Activated naive CD4-positive, alpha-beta T cell treated with Interleukin-2 at 50 U/mL for 16 hours (primary cell): ENCODE measurements around the gene C1QTNF5.

ENCODE experiments used
- DNase-seq: peaks from one replicate; pipeline ENCODE4 v3.0.0-alpha.2; 2020

Gene C1QTNF5

DNA sequence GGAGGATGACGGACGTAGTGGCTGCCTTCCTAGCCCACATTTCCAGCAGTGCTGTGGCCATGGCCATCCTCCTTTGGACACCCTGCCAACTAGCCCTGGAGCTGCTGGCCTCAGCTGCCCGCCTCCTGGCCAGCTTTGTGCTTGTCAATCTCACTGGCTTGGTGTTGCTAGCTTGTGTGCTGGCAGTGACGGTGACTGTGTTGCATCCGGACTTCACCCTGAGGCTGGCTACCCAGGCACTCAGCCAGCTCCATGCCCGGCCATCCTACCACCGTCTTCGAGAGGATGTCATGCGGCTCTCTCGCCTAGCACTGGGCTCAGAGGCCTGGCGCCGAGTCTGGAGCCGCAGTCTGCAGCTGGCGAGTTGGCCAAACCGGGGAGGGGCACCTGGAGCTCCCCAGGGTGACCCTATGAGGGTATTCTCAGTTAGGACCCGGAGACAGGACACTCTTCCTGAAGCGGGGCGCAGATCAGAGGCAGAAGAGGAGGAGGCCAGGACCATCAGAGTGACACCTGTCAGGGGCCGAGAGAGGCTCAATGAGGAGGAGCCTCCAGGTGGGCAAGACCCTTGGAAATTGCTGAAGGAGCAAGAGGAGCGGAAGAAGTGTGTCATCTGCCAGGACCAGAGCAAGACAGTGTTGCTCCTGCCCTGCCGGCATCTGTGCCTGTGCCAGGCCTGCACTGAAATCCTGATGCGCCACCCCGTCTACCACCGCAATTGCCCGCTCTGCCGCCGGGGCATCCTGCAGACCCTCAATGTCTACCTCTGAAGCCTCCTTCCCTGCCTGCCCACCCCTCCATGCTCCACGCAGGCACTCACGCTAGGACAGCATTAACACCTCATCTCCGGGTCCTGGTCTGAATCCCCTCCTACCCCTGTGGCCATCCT is 4.8 kb downstream of the C1QTNF5 start:
- DNase-seq, result no peak

DNA sequence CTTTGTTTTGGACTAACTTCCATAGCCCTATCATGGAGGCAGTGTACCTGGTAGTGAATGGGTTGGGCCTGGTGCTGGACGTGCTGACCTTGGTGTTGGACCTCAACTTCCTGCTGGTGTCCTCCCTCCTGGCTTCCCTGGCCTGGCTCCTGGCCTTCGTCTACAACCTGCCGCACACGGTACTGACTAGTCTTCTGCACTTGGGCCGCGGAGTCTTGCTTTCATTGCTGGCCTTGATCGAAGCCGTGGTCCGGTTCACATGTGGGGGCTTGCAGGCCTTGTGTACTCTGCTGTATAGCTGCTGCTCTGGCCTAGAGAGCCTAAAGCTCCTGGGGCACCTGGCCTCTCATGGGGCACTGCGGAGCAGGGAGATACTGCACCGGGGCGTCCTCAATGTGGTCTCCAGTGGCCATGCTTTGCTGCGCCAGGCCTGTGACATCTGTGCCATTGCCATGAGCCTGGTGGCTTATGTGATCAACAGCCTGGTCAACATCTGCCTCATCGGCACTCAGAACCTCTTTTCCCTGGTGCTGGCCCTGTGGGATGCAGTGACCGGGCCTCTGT is 5.5 kb downstream of the C1QTNF5 start:
- no peak for DNase-seq

DNA sequence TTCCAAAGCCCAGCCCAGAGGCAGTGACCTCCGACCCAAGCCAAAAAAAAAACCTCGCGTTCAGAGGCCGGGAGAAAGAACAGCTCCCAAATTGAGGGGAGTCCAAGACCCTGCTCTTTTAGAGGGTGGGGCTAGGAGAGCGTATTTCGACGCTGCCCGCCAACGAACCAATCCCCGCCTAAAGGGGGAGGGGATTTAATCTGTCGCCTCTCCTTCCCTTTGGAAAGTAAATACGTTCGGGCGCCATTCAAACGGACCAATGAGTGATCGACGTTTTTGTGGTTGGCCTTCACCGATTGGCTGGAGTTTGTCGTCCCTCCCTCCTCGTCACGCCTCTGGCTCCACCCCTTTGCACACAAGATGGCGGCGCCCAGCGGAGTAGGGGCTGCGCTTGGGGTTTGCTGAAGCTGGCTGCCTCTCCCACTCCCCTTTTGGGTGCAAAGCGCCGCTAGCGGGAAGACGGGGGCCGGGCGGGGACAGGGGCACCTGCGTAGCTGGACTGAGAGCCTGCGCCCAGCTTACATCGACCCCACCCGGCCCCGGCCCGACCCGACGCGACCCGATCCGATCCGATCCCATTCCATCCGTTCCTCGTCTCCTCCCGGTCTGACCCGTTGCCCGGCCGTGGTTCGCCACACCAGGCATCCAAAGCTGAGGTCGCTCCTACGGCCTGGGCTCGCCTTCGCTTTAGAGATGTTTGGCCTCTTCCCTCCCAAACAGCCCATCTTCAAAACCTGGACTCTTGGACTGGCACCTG is 6.3 kb downstream of the C1QTNF5 start, which contains the start of gene RNF26:
Gene RNF26 (plus strand): TSS at position 354 of the 757 bp plus-strand sequence. CDS start 596 bp downstream, outside the sequence.
- DNase-seq, result peak; percentile 94

DNA sequence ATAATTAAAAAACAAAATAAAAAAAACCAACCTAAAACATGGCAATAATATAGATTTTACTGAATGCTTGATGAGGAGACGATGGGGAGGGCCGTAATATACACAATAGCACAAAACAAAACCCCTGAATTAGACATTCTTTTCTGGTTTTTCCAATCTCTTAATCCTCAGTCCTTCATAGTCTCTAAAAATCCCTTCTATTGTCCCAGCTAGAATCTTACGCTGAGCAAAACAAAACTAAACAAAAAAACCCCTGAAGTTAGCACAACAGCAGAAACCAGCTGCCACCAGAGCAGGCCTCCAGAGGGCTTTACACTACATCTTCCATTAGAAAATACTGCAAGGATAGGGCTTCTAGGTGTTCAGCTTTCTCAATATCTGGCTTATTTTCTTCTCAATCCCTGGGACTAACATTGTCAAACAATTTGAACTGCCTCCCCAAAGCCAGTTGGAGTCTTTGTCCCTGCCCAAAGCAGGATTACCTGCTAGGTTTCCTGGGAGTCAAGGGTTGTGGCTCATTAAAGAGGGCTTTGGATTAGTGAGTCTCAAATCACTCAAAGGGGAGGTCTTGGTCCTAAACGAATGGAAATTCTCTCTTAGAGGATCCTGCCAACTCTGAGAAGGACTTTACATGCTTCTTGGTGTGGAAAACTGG is 8.4 kb downstream of the C1QTNF5 start:
- DNase-seq, result no peak

DNA sequence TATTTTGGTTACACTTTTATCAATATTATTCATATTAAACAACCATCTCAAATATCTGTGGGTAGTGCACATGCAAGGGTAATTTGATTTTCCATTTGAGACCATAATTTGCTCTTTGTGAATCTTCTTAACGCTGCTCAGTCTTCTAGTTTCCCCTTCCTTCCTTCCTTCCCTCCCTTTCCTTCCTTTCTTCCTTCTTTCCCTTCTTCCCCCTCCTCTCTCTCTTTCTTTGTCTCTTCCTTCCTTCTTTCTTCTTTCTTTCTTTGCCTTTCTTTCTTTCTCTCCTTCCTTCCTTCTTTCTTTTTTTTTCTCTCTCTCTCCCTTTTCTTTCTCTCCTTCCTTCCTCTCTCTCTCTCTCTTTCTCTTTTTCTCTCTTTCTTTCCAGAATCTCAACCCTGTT is 10.4 kb downstream of the C1QTNF5 start:
- no peak for DNase-seq

DNA sequence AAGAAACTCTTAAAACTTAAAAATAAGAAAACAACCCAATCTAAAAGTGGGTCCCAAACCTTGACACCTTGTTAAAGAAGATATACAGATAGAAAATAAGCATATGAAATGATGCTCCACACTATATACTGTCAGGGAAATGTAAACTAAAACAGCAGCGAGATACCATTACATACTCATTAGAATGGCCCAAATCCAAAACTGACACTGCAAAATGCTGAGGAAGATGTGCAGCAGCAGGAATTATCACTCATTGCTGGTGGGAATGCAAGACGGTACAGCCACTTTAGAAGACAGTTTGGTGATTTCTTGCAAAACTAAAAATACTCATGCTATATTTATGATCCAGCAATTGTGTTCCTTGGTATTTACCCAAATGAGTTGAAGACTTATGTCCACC is 11.4 kb downstream of the C1QTNF5 start:
- DNase-seq, result no peak

DNA sequence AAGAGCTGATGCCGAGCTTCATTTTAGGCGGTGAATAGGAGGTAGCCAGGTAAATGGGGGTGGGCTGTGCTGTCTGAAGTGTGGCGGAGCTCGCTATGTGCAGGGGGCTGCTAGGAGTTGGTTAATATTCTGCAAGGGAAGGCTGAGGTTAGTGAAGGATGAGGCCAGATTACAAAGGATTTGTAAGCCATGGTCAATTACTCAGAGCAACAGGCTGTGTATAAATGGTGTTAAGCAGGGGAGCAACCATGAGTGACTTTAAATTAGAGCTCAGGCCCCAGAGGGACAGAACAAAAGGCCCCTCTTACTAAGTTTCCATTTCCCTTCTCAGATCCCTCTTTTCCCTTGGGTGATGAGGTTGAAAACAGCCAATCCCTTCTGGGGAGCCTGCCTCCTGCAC is 16.5 kb downstream of the C1QTNF5 start:
- DNase-seq, result no peak

DNA sequence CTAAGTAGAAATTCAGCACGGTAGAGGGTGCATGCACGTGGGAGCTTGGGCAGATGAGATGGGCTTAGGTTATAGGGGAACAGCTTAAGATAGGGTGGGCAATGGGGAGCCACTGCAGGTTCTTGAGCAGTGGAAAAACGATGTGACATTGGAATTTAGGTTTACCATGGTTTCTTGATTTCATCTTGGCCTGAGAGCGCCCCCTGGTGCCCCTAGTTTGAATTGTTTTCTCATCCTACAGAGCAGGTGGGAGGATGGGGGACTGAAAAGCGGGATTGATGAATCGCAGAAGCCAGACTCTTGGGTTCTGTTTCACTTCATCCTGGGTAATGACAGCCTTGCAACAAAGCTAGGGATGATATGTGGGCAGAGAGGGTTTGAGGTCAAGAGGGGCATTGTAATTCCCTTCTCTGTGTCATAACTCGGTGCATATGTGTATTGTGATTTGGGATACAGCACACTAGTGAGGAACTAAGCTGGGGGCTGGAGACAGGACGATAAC is 17.1 kb downstream of the C1QTNF5 start:
- DNase-seq, result peak; percentile 80

DNA sequence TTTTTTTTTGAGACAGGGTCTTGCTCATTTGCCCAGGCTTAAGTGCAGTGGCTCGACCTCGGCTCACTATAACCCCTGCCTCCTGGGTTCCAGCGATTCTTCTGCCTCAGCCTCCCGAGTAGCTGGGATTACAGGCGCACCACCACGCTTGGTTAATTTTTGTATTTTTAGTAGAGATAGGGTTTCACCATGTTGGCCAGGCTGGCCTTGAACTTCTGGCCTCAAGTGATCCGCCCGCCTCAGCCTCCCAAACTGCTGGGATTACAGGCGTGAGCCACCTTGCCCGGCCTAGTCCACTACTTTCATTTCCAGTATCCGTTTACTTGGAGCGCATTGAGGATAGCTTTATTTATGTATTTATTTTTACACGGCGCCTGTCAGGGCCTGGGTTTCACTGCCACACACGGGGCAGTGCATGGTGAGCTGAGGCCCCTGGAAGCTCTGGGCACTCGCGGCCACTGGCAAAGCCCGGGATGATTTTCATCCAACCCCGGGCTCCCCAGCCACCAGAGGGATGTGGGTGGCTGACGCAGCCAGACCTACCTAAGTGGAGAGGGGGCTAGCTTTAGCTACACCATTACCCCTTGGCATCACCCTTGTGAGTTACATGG is 17.7 kb downstream of the C1QTNF5 start:
- no peak for DNase-seq

DNA sequence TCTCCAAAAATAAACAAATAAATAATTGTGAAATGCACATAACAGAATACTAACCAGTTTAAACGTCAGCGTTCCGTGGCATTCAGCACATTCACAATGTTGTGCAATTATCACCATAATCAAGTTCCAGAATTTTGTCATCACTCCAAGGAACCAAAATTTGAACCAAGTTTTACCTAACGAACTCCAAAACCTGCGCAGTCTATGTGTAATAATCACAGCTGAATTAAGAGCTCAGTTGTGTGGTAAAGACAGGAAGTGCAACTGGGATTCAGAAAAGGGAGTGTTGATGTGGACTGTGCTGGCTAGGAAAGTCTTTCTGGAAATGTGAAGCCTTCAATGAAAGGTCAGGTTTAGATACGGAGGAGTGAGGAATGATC is 18.3 kb downstream of the C1QTNF5 start:
- no peak for DNase-seq

DNA sequence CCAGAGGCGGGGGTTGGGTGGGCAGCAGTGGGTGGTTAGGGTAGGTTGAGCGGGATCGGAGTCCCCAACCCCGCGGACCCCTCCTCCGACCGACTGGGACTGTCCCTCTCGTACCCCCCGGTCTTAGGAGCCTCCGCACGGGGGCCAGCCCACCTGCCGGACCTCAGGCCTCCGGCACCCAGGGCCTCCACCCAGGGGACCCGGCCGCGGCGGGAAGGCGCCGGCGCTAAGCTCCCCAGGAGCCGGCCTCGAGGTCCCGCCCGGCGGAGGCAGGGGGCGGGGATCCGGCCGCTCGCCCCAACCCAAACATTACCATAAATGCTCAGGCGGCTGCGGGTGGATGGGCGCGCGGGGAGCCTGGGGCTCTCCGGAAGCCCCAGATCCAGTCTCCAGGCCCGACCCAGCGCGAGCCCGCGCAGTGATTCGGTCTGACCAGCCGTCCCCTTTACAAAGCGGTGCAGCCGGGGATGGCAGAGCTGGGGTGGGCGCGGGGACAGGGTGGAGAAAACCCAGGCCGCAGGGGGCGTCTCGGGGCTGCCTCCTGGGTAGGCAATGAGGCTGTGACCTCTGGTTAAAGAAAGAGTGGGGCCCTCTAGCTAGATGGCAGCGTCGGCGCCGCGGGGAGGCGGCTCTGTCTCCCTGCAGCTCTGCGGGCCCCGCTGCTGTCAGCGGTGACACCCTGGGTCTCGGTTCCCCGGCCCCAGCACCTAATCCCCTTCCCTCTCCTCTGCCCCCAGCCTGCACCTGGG is 19.7 kb downstream of the C1QTNF5 start:
- DNase-seq, result peak; percentile 53

DNA sequence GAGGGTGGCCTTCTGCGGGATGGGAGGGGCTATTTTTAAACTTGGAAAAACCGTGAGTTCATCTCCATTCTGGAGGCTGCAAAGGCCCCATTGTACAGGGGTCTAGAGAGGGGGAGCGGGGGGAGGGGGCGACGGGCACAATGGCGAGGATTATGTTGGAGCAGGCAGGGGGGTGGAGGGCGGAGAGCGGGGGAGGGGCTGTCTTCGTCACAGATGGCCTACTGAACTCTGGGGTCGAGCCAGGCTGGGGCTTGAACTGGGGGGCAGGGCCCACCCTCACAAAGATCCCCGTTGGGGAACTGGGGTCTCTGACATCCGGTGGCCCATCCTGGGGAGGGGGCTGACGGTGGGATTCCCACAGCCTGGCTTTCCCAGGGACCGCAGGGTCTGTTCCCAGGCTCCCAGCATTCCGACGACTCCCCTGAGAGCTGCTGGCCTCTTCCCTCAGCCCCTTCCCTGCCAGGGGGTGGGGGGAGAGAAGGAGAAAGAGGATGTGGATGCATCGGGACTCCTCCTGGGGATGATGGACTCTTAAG is 20.4 kb downstream of the C1QTNF5 start:
- no peak for DNase-seq

DNA sequence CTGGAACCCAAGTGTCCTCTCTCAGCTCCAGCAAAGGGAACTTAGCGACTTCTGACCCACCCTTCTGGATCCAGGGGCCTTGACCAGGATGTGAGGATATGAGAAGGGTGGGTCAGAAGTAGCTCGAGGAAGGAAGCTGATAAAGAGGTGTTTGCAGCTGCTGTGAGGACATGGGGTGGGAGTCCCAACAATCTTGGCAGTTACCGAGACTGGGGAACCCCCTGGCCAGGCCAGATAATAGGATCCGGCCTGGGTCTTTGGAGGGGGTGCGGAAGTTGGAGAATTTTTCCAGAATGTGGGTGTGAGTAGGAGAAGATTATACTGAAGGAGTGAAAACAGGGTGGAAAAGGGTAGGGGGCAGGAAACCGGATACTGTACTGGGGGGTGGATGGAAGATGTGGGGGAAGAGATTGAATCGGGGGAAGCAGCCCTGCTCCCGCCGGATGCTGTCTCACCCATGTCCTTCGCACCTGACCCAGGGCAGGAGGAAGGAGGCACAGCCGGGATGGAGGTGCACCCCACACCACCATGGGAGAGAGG is 20.9 kb downstream of the C1QTNF5 start:
- DNase-seq, result no peak

DNA sequence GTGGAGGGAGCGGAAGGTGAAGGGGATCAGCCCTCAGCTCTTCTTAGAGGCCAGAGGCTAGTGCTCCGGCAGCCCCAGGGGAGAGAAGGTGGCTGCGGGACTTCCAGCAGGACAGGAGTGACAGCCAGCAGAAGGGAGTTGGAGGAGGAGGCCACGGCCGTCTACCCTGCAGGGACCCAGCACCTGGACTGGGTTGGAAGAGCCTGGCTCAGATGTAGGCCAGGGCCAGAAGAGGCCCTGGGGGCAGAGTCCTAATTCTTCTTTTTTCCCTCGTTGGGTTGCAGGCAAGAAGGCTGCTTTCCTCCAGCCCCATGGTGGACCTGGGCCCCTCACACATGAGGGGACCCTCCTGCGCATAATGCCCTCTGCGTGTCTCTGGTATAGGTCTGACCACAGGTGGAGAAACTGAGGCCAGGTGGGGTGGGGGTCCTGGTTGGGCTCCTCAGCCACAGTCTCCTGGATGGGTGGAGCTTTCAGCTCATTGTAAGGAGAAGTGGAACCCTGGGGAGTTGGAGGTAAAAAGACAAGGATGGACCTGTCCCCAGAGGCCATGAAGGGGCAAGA is 21.5 kb downstream of the C1QTNF5 start:
- DNase-seq, result no peak

DNA sequence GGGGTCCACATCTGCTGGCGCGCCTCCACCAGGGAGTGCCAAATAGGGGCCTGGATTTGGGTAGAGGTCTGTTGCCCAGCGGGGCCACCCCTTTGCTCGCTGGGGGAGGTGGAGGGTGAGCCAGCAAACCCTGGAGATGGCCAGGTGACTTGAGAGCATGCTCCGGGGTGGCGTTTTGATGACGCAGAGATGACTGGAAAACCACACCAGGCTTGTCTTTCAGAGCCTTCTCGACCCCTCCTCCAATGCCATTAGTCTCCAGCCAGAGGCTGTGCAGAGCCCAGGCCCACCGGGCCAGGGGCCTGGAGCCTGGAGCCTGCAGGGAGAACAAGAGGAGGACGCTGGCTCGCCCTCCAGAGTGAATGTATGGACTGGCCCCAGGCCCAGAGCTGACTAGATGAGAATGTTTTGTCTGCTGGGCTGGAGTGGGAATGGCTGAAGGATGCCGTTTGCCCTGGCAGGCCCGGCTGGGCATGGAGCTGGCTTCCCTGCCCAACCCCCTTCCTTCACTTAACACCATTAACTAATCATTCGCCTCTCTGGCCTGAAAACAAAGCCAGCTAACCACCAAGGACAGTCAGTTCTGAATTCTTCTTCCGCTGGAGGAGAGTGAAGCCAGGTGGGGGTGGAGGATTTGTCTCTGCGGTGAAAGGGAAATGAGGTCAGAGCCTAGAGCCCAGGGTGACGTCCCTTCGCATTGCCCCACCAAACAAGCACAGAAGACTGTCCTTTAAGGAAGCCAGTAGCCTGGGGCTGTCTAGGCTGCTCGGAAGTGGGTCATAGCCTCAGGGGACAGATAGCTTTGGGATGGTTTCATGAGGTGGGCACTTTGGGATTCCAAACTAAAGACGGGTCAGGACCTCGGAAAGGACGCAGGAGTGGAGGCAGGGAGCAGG is 22.2 kb downstream of the C1QTNF5 start:
- peak; percentile 50 for DNase-seq

DNA sequence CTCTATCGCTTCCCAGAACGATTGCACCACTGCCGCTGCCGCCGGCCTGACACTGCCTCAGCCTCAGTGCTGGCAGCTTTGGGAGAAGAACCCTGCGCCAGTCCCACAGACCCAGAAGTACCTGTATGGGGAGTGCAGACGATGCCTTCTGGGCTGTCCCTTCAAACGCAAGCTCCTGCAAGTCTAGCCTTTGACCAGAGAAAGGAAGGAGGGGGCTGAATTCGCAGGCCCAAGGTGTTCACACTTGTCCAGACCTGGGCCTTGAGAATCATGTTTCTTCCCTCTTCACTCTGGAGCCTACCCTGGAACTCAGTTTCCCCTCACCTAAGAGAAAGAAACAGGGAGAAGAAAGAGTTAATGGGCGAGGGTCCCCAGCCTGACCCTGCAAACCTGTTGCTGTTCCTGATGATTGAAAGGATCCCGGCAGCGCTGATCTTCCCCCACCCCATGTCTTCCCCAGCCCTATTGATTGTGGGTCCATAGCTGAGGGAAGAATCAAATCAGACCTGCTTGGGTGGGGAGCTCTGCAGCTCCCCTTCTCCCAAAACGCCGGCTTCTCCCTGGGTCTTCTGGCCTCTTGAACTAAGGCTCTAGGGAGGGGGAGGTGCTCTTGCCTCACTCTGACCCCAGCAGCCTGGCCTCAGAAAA is 23.0 kb downstream of the C1QTNF5 start:
- DNase-seq, result no peak

DNA sequence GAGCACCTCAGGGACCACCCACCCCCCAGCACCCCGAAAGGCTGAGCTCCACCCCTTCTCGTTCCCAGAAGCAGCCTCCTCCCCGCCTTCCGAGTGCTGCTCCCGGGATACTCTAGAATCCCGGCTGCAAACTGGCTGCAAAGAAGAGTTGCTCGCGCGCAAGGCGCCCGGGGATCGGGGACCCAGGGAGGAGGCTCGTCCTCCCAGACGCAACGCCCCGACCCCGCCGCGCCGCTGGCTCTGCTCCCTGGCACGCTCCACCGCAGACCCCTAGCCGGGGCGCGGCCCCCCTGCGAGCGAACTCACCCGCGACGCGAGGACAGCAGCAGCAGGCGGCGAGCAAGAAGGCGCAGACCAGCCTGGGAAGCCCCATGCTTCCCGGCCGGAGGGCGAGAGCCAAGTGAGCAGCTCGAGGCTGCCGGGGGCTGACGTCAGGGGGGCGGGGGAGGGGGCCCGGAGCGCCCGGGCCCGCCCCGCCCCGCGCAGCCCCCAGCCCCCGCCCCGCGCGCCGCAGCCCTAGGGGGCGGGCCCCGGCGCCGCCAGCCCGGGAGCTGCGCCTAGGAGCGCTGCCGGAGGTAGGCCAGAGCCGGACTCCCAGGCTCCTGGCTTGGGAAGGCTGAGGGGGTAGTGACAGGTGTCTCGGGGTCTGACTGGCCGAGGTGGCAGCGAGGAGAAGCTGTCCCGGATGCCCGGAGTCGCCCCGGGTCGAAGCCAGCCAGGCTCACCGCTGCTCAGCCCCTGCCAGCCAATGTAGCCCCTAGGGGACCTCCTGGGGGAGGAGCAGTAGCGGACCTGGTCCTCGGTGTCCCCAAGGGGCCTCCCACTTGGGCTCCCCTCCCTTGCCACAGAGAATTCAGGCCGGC is 23.7 kb downstream of the C1QTNF5 start, which contains the start of gene MCAM:
Gene MCAM (minus strand): TSS at position 402 of the 863 bp plus-strand sequence. CDS start 29 bp downstream, at position 373.
- DNase-seq, result no peak
